ENCODE data around the gene C16orf92. TPM values are rescaled to one million over a fixed set of nuclear protein-coding genes. Genes with fewer than 3 reads are reported as not detected.

Gene C16orf92, protein sequence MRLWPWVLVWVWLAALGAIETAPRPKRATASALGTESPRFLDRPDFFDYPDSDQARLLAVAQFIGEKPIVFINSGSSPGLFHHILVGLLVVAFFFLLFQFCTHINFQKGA
- not detected in 2 replicates for total RNA-seq (ENCODE audit: low replicate concordance)

DNA sequence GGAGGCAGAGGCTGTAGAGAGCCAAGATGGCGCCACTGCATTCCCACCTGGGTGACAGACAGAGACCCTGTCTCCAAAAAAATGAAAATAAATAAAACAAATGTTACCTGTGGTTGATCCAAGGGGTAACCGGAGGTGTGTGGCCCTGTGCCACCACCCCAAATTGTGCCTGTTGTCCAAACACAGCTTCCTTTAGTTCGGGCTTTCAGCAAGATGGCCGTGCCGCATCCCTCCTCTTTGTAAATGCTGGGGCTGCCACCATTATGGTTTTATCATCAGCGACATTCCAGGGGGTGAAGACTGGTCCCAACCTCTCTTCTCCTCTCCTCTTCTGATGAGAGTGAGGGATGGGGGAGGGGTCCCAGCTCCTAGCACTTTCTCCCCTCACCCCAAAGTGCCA, at the start of gene C16orf92:
Gene C16orf92 (plus strand): TSS at position 312 of the 400 bp plus-strand sequence. CDS start 143 bp downstream, outside the sequence.
- Histone ChIP-seq H3K4me3 (no peak within 1 kb of the TSS), H3F3A (ENCODE audit: low read depth) (no peaks in the 10 kb centered on the region), H3K36me3 (no peaks in the 10 kb centered on the region), H3K27me3 (peaks cover 8% of the 10 kb centered on the region), H3K9me3 (ENCODE audit: low read depth) (no peaks in the 10 kb centered on the region), H3K4me2 (no peak within 1 kb of the TSS), H2AFZ (replicated peaks) (no peak within 1 kb of the TSS), H3K27ac (no peak within 1 kb of the TSS), H3K9ac (no peak within 1 kb of the TSS), H3K4me1 (peaks cover under 1% of the 10 kb centered on the region), H3K79me2 (ENCODE audit: low read depth) (no peaks in the 10 kb centered on the region), H4K20me1 (ENCODE audit: low read depth) (peaks cover 12% of the 10 kb centered on the region)
- H3K4me3 Mint-ChIP-seq = no peak within 1 kb of the TSS
- H3K9me3 Mint-ChIP-seq = no peaks in the 10 kb centered on the region
- H3K4me1 Mint-ChIP-seq = peaks cover 9% of the 10 kb centered on the region
- TF ChIP-seq, protein P1, sequence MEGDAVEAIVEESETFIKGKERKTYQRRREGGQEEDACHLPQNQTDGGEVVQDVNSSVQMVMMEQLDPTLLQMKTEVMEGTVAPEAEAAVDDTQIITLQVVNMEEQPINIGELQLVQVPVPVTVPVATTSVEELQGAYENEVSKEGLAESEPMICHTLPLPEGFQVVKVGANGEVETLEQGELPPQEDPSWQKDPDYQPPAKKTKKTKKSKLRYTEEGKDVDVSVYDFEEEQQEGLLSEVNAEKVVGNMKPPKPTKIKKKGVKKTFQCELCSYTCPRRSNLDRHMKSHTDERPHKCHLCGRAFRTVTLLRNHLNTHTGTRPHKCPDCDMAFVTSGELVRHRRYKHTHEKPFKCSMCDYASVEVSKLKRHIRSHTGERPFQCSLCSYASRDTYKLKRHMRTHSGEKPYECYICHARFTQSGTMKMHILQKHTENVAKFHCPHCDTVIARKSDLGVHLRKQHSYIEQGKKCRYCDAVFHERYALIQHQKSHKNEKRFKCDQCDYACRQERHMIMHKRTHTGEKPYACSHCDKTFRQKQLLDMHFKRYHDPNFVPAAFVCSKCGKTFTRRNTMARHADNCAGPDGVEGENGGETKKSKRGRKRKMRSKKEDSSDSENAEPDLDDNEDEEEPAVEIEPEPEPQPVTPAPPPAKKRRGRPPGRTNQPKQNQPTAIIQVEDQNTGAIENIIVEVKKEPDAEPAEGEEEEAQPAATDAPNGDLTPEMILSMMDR (IDR thresholded peaks at IDR 0.05) = no peak
- TF ChIP-seq EZH2phosphoT487 (IDR thresholded peaks at IDR 0.05) = no peak
- no peak for TF ChIP-seq EZH2 (IDR thresholded peaks at IDR 0.05)
- no peak within 1 kb of the TSS for H3K27ac Mint-ChIP-seq
- DNase-seq (ENCODE audit: low spot score) = no peak
- no peaks in the 10 kb centered on the region for H3K36me3 Mint-ChIP-seq
- peaks cover 20% of the 10 kb centered on the region for H3K27me3 Mint-ChIP-seq (ENCODE audit: insufficient read depth, low read depth)

DNA sequence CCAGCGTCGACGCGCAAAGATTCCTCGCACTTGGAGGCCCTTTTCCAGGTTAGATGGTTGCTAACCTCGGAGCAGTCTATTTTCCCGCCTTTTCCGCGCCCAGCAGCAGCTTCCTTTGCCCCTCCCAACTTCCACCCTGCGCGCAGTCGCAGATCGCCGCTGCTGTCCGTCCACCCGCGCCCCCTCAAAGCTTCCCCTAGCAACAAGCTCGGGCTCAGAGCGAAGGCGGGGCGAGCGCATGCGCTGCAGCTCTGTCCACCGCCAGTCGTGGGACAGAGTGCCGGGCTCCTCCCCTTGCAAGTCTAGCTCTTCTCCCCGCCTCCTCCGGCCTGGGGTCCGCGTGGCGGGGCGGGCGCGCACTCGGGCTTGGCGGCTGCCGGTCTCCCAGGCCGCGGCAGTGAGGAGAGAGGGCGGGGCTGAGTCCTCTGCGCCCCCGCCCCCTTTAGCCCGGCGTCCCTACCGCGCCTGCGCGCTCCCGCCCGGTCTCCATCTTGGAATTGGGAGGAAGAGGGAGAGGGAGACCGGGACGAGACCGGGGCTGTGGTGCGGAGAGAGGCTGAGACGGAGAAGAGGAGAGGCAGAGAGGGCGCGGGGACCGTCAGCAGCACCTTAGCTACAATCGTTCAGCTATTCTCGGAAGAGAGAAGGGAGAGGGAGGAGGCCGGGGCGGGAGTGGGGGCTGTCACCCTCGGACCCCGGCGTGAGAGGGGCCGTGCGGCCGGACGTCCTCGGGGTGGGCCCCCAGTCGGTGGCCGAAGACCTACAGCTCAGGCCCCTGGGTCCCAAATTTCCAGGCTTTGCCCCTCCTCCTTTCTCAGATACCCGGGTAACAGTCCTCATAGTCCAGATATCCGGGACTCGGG, 49.4 kb upstream of the C16orf92 start, which contains the start of gene TAOK2:
Gene TAOK2 (plus strand): TSS at position 485 of the 863 bp plus-strand sequence. CDS start 3,905 bp downstream, outside the sequence.
- peak within 1 kb of the TSS; percentile 92 for H3K4me2 ChIP-seq
- H3K4me1 ChIP-seq = peaks cover 23% of the 10 kb centered on the region
- H3K27me3 Mint-ChIP-seq (ENCODE audit: insufficient read depth, low read depth) = peaks cover 12% of the 10 kb centered on the region
- H3K36me3 ChIP-seq = peaks cover 4% of the 10 kb centered on the region
- peaks cover 31% of the 10 kb centered on the region for H3K36me3 Mint-ChIP-seq
- peak within 1 kb of the TSS; percentile 91 for H3K4me3 ChIP-seq
- peaks cover 6% of the 10 kb centered on the region for H3K9me3 ChIP-seq (ENCODE audit: low read depth)
- peaks cover 42% of the 10 kb centered on the region for H3K79me2 ChIP-seq (ENCODE audit: low read depth)
- H3F3A ChIP-seq (ENCODE audit: low read depth) = peaks cover 24% of the 10 kb centered on the region
- H3K4me1 Mint-ChIP-seq = peaks cover 35% of the 10 kb centered on the region
- peak within 1 kb of the TSS; percentile 75 for H3K9ac ChIP-seq
- H3K4me3 Mint-ChIP-seq = peak within 1 kb of the TSS; percentile 86
- H3K27ac ChIP-seq = peak within 1 kb of the TSS; percentile 67
- H3K9me3 Mint-ChIP-seq = peaks cover 5% of the 10 kb centered on the region
- no peak for TF ChIP-seq EZH2phosphoT487 (IDR thresholded peaks at IDR 0.05)
- no peak for TF ChIP-seq EZH2 (IDR thresholded peaks at IDR 0.05)
- TF ChIP-seq, protein P1 (IDR thresholded peaks at IDR 0.05) = no peak
- peak; percentile 100 for DNase-seq (ENCODE audit: low spot score)
- H3K27me3 ChIP-seq = peaks cover 9% of the 10 kb centered on the region
- H2AFZ ChIP-seq (replicated peaks) = peak within 1 kb of the TSS; percentile 82
- H4K20me1 ChIP-seq (ENCODE audit: low read depth) = peaks cover 43% of the 10 kb centered on the region
- H3K27ac Mint-ChIP-seq = peak within 1 kb of the TSS; percentile 8

DNA sequence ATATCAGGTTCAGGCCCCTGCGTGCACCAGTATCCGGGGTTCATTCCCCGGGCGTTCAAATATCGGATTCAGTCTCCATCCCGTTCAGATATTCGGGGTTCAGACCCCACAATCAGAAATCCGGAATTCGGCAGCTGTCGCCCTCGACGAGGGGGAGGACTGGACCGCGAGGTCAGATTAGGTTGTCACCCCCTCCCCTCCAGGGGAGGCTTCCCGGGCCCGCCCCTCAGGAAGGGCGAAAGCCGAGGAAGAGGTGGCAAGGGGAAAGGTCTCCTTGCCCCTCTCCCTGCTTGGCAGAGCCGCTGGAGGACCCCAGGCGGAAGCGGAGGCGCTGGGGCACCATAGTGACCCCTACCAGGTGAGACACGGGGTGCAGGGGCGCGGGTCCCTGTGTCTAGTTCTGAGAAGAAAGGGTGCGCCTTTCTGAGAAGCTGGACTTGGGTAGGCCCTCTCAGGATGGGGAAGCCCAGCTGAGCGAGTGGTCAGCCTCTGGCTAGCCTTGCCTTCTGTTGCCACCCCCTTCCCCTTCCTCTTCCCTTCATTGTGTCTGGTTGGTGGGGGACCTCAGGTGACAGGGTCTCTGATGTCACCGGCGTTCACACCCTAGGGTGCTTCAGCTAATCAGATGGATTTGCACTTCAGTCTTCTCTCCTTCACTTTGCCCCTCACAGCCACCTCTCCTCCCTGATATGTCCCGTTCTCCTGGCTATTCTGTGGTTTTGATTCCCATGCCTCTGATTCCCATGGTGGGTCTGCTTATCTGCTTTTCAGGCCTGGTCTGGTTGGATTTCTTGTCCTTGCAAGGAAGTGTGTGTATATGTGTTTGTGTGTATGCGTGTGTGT, 48.5 kb upstream of the C16orf92 start:
- H2AFZ ChIP-seq (replicated peaks) = peak overlapping the region; percentile 82
- no peak for TF ChIP-seq EZH2 (IDR thresholded peaks at IDR 0.05)
- TF ChIP-seq, protein P1 (IDR thresholded peaks at IDR 0.05) = no peak
- TF ChIP-seq EZH2phosphoT487 (IDR thresholded peaks at IDR 0.05) = no peak
- peaks cover 6% of the 10 kb centered on the region for H3K9me3 ChIP-seq (ENCODE audit: low read depth)
- peak; percentile 36 for DNase-seq (ENCODE audit: low spot score)
- peaks cover 12% of the 10 kb centered on the region for H3K27me3 Mint-ChIP-seq (ENCODE audit: insufficient read depth, low read depth)
- peak overlapping the region; percentile 92 for H3K4me2 ChIP-seq
- peaks cover 24% of the 10 kb centered on the region for H3F3A ChIP-seq (ENCODE audit: low read depth)
- H4K20me1 ChIP-seq (ENCODE audit: low read depth) = peaks cover 43% of the 10 kb centered on the region
- peak overlapping the region; percentile 75 for H3K9ac ChIP-seq
- H3K4me3 Mint-ChIP-seq = peak overlapping the region; percentile 86
- peaks cover 9% of the 10 kb centered on the region for H3K27me3 ChIP-seq
- H3K36me3 Mint-ChIP-seq = peaks cover 30% of the 10 kb centered on the region
- H3K9me3 Mint-ChIP-seq = peaks cover 5% of the 10 kb centered on the region
- H3K36me3 ChIP-seq = peaks cover 4% of the 10 kb centered on the region
- peak overlapping the region; percentile 8 for H3K27ac Mint-ChIP-seq
- H3K27ac ChIP-seq = no peak overlapping the region
- peaks cover 42% of the 10 kb centered on the region for H3K79me2 ChIP-seq (ENCODE audit: low read depth)
- H3K4me3 ChIP-seq = peak overlapping the region; percentile 91
- peaks cover 23% of the 10 kb centered on the region for H3K4me1 ChIP-seq
- peaks cover 35% of the 10 kb centered on the region for H3K4me1 Mint-ChIP-seq

Data from neural progenitor cell (in vitro differentiated cells).